Measurements from ENCODE around the gene MLLT3.

DNA sequence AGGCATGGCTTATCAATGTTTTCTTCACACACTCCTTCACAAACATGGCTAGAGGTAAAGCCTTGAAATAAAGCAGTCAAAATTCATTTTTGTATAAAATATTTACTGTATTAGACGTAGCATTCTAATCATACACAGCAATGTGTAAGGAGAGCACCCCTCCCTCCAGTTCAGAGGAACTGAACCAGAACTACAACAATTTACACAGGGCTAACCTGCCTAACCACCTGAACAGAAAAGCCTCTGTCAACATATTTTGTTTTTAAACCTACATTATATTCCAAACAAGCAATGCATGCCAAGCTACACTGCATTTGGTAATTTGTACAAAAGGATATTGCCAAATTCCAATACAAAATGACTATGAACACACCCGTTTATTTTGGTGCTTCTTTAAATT is 41.6 kb downstream of the MLLT3 start:
- TF ChIP-seq CTCF (IDR thresholded peaks at IDR 0.05; ENCODE audit: low read length): no peak
- no peak for TF ChIP-seq EZH2phosphoT487 (IDR thresholded peaks at IDR 0.05; ENCODE audit: low read length)
- TF ChIP-seq EZH2 (optimal IDR thresholded peaks at IDR 0.05; ENCODE audit: low read depth, low read length): no peak

All from MM.1S (cell line).